Renal cortical epithelial cell (primary cell): ENCODE results near the gene ADGRF1. TPM values are rescaled to one million over a fixed set of nuclear protein-coding genes. Genes with fewer than 3 reads are reported as not detected.
A peak's percentile ranks its signal among the peaks of the same experiment; 100 is the strongest.

Source experiments
- DNase-seq: peaks from one replicate; pipeline ENCODE4 v3.0.0-alpha.2; 2011; ENCODE audit warnings: low read depth
- total RNA-seq: library from RNA; depleted of rRNA; stranded (reverse); fragments of >200 nt; gene quantifications from 2 replicates; pipeline ENCODE4 v1.2.3, GENCODE V29; 2014

The ADGRF1 gene
- total RNA-seq, 1 donor from 2014 or later, result 18.3 TPM

DNA sequence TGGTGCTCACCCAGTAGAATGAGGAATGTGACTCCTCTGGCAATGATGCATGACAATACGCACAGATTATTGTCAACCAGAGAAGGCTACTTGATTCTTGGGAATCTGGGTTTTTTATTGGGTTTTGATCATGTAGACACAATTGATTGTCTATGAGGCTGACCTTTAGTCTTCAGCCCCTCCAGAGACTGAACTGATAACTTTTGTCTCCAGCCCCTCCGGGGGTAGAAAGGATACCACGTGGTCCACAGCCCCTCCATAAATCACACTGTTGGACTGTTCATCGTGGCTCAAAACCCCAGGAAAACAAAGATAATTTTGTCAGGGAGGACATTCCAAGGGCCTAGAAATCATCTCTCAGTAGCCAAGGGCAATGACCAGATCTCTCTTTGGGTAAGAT, 62.9 kb downstream of the ADGRF1 start:
- no peak for DNase-seq

GRCh38 chr6:46974786-46975185, 67.3 kb downstream of the ADGRF1 start:
- DNase-seq, result no peak

DNA sequence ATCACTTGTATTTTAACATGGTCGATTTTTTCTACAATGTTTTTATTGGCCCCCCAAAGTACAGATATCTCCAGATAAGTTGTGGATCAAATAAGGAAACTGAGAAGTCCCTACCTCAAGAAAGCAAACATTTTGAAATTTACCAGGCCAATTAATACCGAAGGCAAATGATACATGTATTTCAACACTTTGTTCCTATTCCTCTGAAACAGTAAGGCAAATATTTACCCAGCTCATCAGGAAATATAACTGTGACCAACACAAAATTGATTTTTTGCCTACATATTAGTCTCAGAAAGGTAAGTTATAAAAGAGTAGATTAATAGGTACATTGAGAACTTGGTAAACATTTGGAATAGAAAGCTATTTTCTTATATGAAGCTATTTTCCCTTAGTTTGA, 69.1 kb downstream of the ADGRF1 start:
- DNase-seq, result no peak

GRCh38 chr6:46972531-46972930, 69.6 kb downstream of the ADGRF1 start:
- peak; percentile 31 for DNase-seq

- DNase-seq, result peak; percentile 19
Observed at GRCh38 chr6:46969206-46969605, 72.9 kb downstream of the ADGRF1 start.

DNA sequence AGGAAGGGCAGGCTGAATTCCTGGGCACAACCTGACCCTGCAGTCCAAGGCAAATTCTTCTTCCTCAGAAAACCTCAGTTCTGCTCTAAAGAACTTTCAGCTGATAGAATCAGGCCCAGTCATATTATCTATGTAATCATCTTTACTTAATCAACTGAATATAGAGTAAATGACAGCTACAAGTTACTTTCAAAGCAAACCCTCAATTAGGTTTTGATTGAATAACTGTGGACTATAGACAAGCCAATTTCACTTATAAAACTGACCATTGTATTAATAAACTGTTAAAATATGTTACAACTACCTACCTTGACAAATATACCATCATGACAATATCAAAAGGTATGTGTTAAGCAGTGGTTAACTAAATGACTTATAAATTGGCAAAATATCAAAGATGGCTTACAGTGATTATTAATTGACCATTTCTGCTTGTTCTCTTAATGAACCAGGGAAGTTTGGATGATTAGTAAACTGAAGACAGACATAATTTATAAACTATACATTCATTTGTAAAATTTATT, 74.2 kb downstream of the ADGRF1 start:
- DNase-seq, result peak; percentile 46

DNA sequence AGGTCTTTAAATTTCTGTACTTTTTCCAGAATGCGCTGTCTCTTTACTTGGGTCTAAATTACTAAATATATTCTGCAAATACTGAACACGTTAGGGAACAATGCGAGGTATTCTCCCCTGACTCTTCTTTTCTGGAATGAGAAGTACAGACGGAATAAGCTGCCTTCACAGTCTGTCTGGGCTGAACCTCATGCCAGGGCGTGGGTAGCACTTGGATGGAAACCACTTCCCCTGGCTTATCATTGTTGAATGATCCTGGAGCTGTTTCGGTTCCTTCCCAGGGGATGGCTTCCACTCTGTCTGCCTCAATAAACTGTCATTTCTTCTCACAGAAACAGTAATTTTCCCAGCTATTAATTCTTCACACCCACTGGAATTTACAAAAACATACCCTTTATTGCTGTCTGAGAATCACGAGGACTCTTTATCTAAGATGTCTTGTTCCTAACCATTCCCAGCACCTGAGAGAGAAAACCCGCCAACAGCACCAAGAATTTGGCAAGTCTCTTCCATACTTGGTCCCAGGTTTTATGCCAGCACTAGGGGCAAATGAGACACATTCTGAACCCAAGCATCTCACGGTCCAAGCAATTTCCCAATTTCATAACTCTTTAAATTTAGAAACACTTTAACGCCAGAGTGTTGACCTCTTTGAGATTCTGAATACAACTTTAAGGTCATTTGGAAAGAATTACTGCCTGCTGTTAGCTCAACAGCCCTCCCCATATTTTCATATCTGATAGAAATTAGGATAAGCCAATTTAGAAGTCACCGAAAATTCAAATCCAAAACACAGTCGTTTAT, 77.2 kb downstream of the ADGRF1 start:
- no peak for DNase-seq

DNA sequence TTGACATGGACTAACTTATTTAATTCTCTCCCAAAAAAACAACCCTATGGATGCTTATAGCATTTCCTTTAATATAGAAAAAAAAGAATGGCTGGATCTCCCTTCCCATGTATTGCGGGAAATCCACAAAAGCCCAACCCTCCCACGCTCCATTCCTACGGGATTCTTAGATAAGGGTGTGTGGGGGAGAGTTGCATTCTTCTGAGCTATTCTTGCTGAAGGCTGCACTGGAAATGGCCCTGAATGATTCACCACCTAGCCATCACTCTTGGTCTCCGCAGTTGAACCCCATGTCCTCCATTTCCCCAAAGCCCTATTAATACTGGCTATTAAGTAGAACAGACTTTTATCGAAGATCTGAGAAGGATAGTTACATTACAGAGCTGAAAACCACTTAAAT, 78.5 kb downstream of the ADGRF1 start:
- DNase-seq, result peak; percentile 19

DNA sequence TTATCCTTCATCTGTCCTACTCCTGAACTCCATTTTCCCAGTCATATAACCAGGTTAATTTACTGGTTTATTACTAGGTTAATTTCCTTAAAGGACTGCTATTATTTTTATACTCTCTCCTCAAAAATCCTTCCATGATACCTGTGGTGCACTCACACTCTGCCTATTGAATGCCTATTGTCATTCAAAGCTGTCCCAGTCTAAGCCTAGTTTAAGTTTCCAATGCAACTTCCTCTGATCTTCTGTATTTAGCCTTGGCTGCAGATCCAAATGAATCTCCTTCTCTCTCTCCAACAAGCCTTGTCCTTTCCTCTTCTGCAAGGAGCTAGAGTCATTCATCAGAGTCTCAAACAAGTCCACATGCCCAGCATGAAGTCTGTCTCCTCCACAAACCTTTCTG, 79.1 kb downstream of the ADGRF1 start:
- no peak for DNase-seq

DNA sequence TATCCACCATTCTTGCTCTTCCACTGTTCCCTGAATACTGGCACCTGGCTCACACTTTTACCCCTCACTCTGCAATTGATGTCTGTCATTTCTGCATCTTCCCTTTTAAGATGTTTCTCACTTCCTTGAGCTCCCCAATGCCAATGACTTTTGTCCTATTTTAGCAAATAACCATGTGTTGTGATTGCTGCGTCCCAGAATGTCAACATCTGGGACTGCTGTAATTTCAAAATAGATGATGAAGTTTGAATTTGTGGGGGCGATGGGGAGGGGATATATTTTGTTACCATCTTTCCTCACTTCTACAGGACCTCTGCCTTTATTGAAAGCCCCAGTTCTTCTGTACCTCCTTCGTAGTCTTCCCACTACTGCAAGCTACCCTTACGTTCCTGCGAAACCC, 80.4 kb downstream of the ADGRF1 start:
- DNase-seq, result no peak

DNA sequence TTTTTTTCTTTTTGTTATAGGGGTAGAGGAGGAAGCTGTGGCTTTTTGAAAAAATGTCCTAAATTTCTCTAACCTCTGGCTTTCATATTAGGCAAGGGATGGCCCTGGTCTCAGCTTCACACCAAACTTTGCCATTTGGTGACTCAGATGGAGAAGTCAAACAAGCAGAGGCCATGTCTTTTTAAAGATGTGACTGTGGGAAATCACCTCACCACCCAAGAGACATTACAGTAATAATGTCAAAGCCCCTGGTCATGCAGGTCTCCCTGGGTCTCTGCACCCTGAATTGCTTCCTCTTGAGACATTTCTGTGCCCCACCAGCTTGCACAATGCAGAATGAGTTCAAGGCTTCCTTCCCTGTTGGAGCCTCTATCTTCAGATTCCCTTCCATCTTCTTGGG, 80.9 kb downstream of the ADGRF1 start:
- no peak for DNase-seq

- DNase-seq, result no peak
Observed at GRCh38 chr6:46959419-46959818, 82.7 kb downstream of the ADGRF1 start.

GRCh38 chr6:46956409-46956808, 85.7 kb downstream of the ADGRF1 start:
- DNase-seq, result no peak

DNA sequence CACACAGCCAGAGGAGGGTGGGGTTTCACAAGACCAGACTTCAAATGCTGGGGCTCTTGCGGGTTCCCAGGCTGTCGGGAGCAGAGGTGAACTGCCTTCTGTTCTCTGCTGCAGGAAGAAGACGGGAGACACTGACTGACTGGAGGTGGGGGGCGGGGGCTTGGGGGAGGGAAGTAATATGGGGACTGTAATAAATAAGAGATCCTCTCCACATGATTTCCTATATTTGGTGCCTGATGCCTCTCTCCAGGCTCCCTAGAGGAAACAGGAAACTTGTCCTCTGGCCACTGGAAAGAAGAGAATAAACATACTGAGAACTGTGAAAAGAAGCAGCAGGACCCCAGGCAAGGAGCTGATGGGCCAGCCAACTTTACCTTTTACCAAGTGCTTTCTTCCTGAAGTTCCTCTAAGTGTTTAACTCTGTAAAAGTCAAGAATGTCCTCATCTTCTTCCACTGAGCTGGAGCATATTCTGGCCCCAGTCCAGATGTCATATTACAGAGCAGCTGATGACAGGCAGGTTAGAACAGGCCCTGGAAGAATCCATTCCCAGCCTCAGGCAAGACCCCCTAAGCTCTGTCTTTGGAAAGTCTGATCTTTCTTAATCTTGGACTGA, 87.2 kb downstream of the ADGRF1 start:
- DNase-seq, result peak; percentile 26

GRCh38 chr6:46953921-46954320, 88.2 kb downstream of the ADGRF1 start:
- DNase-seq, result no peak

- DNase-seq, result peak; percentile 93
Observed at GRCh38 chr6:46949632-46950280, 92.4 kb downstream of the ADGRF1 start.

DNA sequence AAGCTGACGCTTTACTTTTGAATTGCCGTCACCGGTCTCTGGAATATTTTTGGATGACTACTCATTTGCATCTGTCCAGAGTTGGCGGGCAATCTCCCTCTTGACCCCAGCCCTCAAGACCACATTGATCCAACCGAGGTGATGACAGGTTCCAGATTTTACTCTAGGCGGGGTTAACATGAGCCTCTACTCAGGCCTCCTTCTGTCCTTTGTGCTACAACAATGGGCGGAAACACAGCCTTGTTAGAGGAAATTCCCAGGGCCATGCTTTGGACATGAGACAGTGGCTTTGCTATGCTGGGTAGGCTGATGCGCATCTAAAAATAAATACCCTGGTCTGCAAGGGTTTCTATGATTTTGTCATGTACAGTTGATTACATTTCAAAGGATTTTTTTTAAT, 93.4 kb downstream of the ADGRF1 start:
- DNase-seq, result peak; percentile 26

Other genes with a start within 250 kb of the ADGRF1 start
- gene MEP1A, start 248.9 kb downstream of the ADGRF1 start, total RNA-seq, result not detected in 2 replicates
- 0.17 and 0.70 TPM in 2 replicates for gene ADGRF5, start 120.4 kb downstream of the ADGRF1 start, total RNA-seq